IMR-90 (cell line): ENCODE measurements around the gene SRBD1. TPM values are rescaled to one million over a fixed set of nuclear protein-coding genes. Genes with fewer than 3 reads are reported as not detected.

Experiments
- ATAC-seq: fragments of 200-7000 bp; cut with Tn5 transposase; 2 replicates; pipeline ENCODE4 v1.9.1; 2020; ENCODE audit warnings: low read depth, mild to moderate bottlenecking, moderate library complexity
- BruUV-seq: library from RNA; stranded (reverse); fragments of 400-500 nt; replicated peaks from 2 replicates; lab custom pipeline; 2021; lab: Mats Ljungman, UMichigan
- CTCF ChIA-PET: fragments of 300-600 bp; formaldehyde crosslinking; extraction: SDS; loops from one replicate; lab custom pipeline; 2021; ENCODE audit warnings: antibody characterized with exemption; lab: Yijun Ruan, JAX
- POLR2A ChIA-PET: fragments of 300-600 bp; sonication (Branson Sonifier 250); formaldehyde crosslinking; loops from one replicate; lab custom pipeline; 2022; ENCODE audit warnings: antibody characterized with exemption; ENCODE audit not compliant: unreplicated experiment; lab: Charles Lee
- DNase-seq: peaks from one replicate; pipeline ENCODE4 v3.0.0; 2013
- H2AFZ ChIP-seq: replicated peaks from 2 replicates; pipeline ENCODE3; 2013; ENCODE audit warnings: low read length, mild to moderate bottlenecking; ENCODE audit not compliant: poor library complexity
- H2AK5ac ChIP-seq: 2 replicates; pipeline ENCODE4 v1.6.1; 2013; ENCODE audit warnings: low read depth, low read length, inconsistent platforms
- H2AK9ac ChIP-seq: replicated peaks from 2 replicates; pipeline ENCODE3; 2013; ENCODE audit warnings: mild to moderate bottlenecking, low read depth, low read length, moderate library complexity; ENCODE audit not compliant: poor library complexity
- H2BK120ac ChIP-seq: 2 replicates; pipeline ENCODE4 v1.6.1; 2013; ENCODE audit warnings: low read depth, low read length, inconsistent platforms
- H2BK15ac ChIP-seq: 3 replicates; pipeline ENCODE4 v1.6.1; 2013; ENCODE audit warnings: low read depth, low read length, inconsistent platforms
- H2BK20ac ChIP-seq: 2 replicates; pipeline ENCODE4 v1.6.1; 2013; ENCODE audit warnings: low read depth, mild to moderate bottlenecking, inconsistent platforms, low read length, moderate library complexity
- H2BK5ac ChIP-seq: 2 replicates; pipeline ENCODE4 v1.6.1; 2013; ENCODE audit warnings: mild to moderate bottlenecking, low read depth, low read length, inconsistent platforms; ENCODE audit not compliant: poor library complexity, severe bottlenecking
- H3K14ac ChIP-seq: replicated peaks from 2 replicates; pipeline ENCODE4 v1.6.1; 2013; ENCODE audit warnings: low read depth, low read length, inconsistent platforms
- H3K18ac ChIP-seq: 2 replicates; pipeline ENCODE4 v1.6.1; 2013; ENCODE audit warnings: low read depth, low read length, control low read depth
- H3K23ac ChIP-seq: 2 replicates; pipeline ENCODE4 v1.6.1; 2013; ENCODE audit warnings: low read depth, low read length, inconsistent platforms
- H3K27ac ChIP-seq: 2 replicates; pipeline ENCODE4 v1.5.1; 2013; ENCODE audit warnings: mild to moderate bottlenecking, control low read depth, low read length; ENCODE audit not compliant: insufficient read depth
- H3K27me3 ChIP-seq: 2 replicates; pipeline ENCODE4 v1.6.1; 2013; ENCODE audit warnings: low read length; ENCODE audit not compliant: control insufficient read depth, insufficient read depth
- H3K36me3 ChIP-seq: 2 replicates; pipeline ENCODE4 v1.6.1; 2013; ENCODE audit warnings: low read length, mixed read lengths; ENCODE audit not compliant: control insufficient read depth, insufficient read depth
- H3K4ac ChIP-seq: 2 replicates; pipeline ENCODE4 v1.6.1; 2013; ENCODE audit warnings: low read depth, low read length, inconsistent platforms
- H3K4me1 ChIP-seq: 2 replicates; pipeline ENCODE4 v1.6.1; 2013; ENCODE audit warnings: low read length, mixed read lengths; ENCODE audit not compliant: control insufficient read depth, insufficient read depth
- H3K4me2 ChIP-seq: 2 replicates; pipeline ENCODE4 v1.6.1; 2013; ENCODE audit warnings: low read depth, mild to moderate bottlenecking, control low read depth, low read length, moderate library complexity
- H3K4me3 ChIP-seq: 2 replicates; pipeline ENCODE4 v1.5.1; 2013; ENCODE audit warnings: low read depth, mild to moderate bottlenecking, control low read depth, low read length, moderate library complexity; ENCODE audit not compliant: insufficient read depth
- H3K56ac ChIP-seq: 2 replicates; pipeline ENCODE4 v1.6.1; 2013; ENCODE audit warnings: low read length, inconsistent platforms; ENCODE audit not compliant: insufficient read depth; ENCODE audit errors: extremely low read depth
- H3K79me1 ChIP-seq, 2 experiments: 2 replicates each; pipeline ENCODE4 v1.6.1; 2013; ENCODE audit warnings: low read length in 2 of 2, inconsistent platforms in 1 of 2, low read depth in 1 of 2
- H3K9ac ChIP-seq: 2 replicates; pipeline ENCODE4 v1.6.1; 2013; ENCODE audit warnings: low read depth, low read length, control low read depth
- H3K9me1 ChIP-seq: 2 replicates; pipeline ENCODE4 v1.6.1; 2013; ENCODE audit warnings: low read length, inconsistent platforms; ENCODE audit not compliant: insufficient read depth
- H3K9me3 ChIP-seq: 2 replicates; pipeline ENCODE4 v1.6.1; 2013; ENCODE audit warnings: low read length; ENCODE audit not compliant: control insufficient read depth, insufficient read depth
- H4K20me1 ChIP-seq: 2 replicates; pipeline ENCODE4 v1.6.1; 2013; ENCODE audit warnings: low read length, inconsistent platforms; ENCODE audit not compliant: insufficient read depth
- H4K5ac ChIP-seq: 2 replicates; pipeline ENCODE4 v1.6.1; 2013; ENCODE audit warnings: mild to moderate bottlenecking, low read depth, low read length, control low read depth
- H4K8ac ChIP-seq, 2 experiments: 2 replicates each; pipeline ENCODE4 v1.6.1; 2013; ENCODE audit warnings: low read depth in 2 of 2, low read length in 2 of 2, control low read depth in 1 of 2, inconsistent platforms in 1 of 2
- H4K91ac ChIP-seq: 2 replicates; pipeline ENCODE4 v1.6.1; 2013; ENCODE audit warnings: low read depth, low read length, inconsistent platforms; ENCODE audit not compliant: insufficient read depth
- FOS ChIP-seq: fragments of 150-350 bp; IDR thresholded peaks from 2 replicates; pipeline ENCODE4 v1.6.1; 2016; ENCODE audit warnings: low read depth, low read length
- MAZ ChIP-seq: IDR thresholded peaks from 2 replicates; pipeline ENCODE4 v1.6.1; 2012; ENCODE audit warnings: low read depth, mild to moderate bottlenecking, low read length, improper control_type of control experiment, moderate library complexity, borderline replicate concordance
- RAD21 ChIP-seq: IDR thresholded peaks from 2 replicates; pipeline ENCODE4 v1.6.1; 2012; ENCODE audit warnings: low read length, improper control_type of control experiment
- WGBS, 2 experiments: methylation state at CpG; one replicate each; pipeline versions ENCODE4 v1.1.5 to v1.1.7; 2013; ENCODE audit warnings: missing lambda C conversion rate in 2 of 2; ENCODE audit not compliant: insufficient read length in 1 of 2; ENCODE audit errors: extremely low coverage in 2 of 2; 5-methylcytosine and 5-hydroxymethylcytosine counted together
- dilution Hi-C: fragments of 300-500 bp; cut with HindIII; formaldehyde crosslinking; loops from one replicate; pipeline ENCODE4 v1.14.3; 2018; ENCODE audit warnings: low sequenced_read_pairs; ENCODE audit not compliant: unreplicated experiment
- in situ Hi-C: fragments of 300-500 bp; cut with MboI; formaldehyde crosslinking; loops from 3 replicates; pipeline ENCODE4 v1.14.3; 2019; ENCODE audit warnings: low sequenced_read_pairs, inconsistent platforms, mixed read lengths
- intact Hi-C: fragments of 100-400 bp; cut with micrococcal nuclease; formaldehyde crosslinking; loops from 2 replicates; pipeline ENCODE4 v1.10.0; 2022
- polyA plus RNA-seq, 3 experiments: library from polyadenylated mRNA; depleted of rRNA; stranded (reverse); fragments of >200 nt; gene quantifications; 2 replicates each; pipeline ENCODE4 v1.2.3, GENCODE V29; 2012; ENCODE audit warnings: low replicate concordance in 1 of 3
- total RNA-seq: library from RNA; depleted of rRNA; stranded (reverse); fragments of >200 nt; gene quantifications from 2 replicates; pipeline ENCODE4 v1.2.3, GENCODE V29; 2012

SRBD1 gene
- total and polyA plus RNA-seq, 2 of the 4 experiments (the other 2 are of a cell fraction) = 3.5 to 14.7 TPM

- Histone ChIP-seq H3K4me3 (no peak overlapping the region), H3K36me3 (peaks cover 2% of the 10 kb centered on the region; the same call in 1 of the 2 replicates), H2BK15ac (no peak overlapping the region), H3K79me1 (no peaks in the 10 kb centered on the region), H3K9ac (no peak overlapping the region), H3K27me3 (no peaks in the 10 kb centered on the region), H3K9me3 (no peaks in the 10 kb centered on the region), H4K5ac (no peak overlapping the region), H3K9me1 (no peaks in the 10 kb centered on the region), H3K4me1 (no peaks in the 10 kb centered on the region; the same call in 1 of the 2 replicates), H3K27ac (no peak overlapping the region), H4K20me1 (no peaks in the 10 kb centered on the region), H2AFZ (no peak overlapping the region), H4K8ac (no peak overlapping the region), H3K14ac (no peak overlapping the region), H2BK5ac (no peak overlapping the region), H3K4me2 (no peak overlapping the region), H3K18ac (no peak overlapping the region), H3K4ac (no peak overlapping the region), H3K56ac (no peak overlapping the region), H2BK120ac (no peak overlapping the region), H3K23ac (no peak overlapping the region), H2AK9ac (no peak overlapping the region), H2AK5ac (no peak overlapping the region), H2BK20ac (no peak overlapping the region), H4K91ac (no peak overlapping the region)
- no peak for ATAC-seq
- CTCF ChIA-PET = no interaction called here
- BruUV-seq = no TSS peak
- POLR2A ChIA-PET = no interaction called here
- no CpG with 5 or more reads among the region's 1 CpG for WGBS, 2 experiments
- dilution Hi-C loops (no loop called here), in situ Hi-C loops (no loop called here), intact Hi-C loops (no loop called here)
- peak; percentile 65 for DNase-seq
- TF ChIP-seq MAZ (no peak), FOS (no peak), RAD21 (no peak)
Observed at GRCh38 chr2:45382744-45383143, 228.3 kb downstream of the SRBD1 start.
